SK-N-SH (cell line): Measurements from ENCODE around the gene FRMD3.

ENCODE experiments used
- MEF2A ChIP-seq: IDR thresholded peaks from 2 replicates; pipeline ENCODE4 v1.4.0; 2012; ENCODE audit warnings: low read depth, borderline replicate concordance
- RXRA ChIP-seq: IDR thresholded peaks from 2 replicates; pipeline ENCODE4 v1.4.0; 2012; ENCODE audit warnings: low read depth, mild to moderate bottlenecking, borderline replicate concordance
- TF ChIP-seq, protein P1 (sequence below): fragments of 200-600 bp; sonication (generic); IDR thresholded peaks from 2 replicates; pipeline ENCODE4 v1.6.1; 2017; ENCODE audit warnings: antibody characterized with exemption, mild to moderate bottlenecking, moderate library complexity

DNA sequence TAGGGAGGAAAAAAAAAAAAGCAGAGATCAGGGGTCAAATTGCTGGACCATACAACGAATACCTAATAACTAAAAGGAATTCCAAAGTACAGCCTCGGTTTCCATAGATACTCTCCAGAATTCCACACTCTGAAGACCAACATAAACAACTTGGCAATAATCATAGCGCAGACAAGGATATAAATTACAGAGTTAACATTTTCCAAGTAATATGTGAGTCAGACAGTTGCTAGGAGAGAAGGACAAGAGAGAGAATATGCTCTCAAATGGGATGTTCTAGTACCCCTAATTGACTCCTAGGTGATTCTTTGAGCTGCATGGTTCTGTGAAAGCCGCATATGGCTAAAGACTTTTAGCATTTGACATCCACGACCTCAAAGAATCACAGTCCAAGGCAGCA lies 165.2 kb downstream of the FRMD3 start:
- TF ChIP-seq, protein P1, sequence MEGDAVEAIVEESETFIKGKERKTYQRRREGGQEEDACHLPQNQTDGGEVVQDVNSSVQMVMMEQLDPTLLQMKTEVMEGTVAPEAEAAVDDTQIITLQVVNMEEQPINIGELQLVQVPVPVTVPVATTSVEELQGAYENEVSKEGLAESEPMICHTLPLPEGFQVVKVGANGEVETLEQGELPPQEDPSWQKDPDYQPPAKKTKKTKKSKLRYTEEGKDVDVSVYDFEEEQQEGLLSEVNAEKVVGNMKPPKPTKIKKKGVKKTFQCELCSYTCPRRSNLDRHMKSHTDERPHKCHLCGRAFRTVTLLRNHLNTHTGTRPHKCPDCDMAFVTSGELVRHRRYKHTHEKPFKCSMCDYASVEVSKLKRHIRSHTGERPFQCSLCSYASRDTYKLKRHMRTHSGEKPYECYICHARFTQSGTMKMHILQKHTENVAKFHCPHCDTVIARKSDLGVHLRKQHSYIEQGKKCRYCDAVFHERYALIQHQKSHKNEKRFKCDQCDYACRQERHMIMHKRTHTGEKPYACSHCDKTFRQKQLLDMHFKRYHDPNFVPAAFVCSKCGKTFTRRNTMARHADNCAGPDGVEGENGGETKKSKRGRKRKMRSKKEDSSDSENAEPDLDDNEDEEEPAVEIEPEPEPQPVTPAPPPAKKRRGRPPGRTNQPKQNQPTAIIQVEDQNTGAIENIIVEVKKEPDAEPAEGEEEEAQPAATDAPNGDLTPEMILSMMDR = no peak
- TF ChIP-seq MEF2A = no peak
- TF ChIP-seq RXRA = no peak
